Endothelial cell of hepatic sinusoid (primary cell): ENCODE measurements around the gene DNAH11.
"Not testable (repeated sequence)": the region's sequence is repeated elsewhere in the genome, so short reads cannot be mapped to it uniquely, and the experiment has no call there.

Source experiments
- in situ Hi-C: cut with HindIII; loops from 2 replicates; pipeline ENCODE4 v1.10.0; 2017; ENCODE audit warnings: low sequenced_read_pairs

The DNAH11 gene

DNA sequence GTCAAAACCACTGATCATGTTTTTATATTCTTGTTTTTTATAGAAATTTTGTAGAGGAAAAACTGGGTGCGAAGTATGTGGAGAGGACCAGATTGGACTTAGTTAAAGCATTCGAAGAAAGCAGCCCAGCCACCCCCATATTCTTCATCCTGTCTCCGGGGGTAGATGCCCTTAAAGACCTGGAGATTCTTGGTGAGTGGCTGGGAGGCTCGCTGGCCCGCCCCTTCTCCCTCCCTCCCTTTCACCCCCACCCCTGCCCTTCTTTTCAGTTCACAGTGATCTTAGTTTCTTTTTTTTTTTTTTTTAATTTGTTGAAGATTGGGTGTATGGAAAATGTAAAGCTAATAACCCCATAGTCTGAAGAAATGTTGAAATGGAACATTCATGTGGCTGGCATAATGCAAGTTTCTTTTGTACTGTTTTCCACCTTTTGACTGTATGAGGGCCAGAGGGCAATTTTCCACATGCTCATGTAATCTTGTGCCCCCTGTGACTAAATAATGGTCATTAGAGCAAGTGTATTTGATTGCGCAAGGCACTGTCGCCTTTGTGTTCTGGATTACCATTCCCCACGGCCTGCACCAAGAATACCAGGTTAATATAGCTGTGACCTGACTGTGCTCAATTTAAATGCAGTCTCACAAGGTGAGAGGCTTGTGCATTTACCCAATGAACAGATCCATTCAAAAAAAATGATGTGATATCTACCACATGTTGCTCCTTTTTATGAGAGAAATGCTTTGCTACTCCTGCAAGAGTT lies 325.2 kb downstream of the DNAH11 start:
- in situ Hi-C loops = no loop called here

DNA sequence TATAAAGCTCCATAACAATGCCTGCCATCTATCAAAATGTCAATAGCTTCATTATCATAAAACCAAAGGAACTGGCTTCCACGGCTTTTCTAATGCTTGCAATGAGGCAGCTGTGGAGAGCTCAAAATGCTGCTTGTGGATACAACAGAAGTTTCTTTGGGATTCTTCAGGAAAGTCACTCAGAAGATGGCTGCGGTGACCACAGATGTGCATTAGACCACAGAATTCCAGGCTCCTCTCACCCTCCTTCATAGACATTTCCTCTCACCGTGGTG lies 325.7 kb downstream of the DNAH11 start:
- in situ Hi-C loops = no loop called here

DNA sequence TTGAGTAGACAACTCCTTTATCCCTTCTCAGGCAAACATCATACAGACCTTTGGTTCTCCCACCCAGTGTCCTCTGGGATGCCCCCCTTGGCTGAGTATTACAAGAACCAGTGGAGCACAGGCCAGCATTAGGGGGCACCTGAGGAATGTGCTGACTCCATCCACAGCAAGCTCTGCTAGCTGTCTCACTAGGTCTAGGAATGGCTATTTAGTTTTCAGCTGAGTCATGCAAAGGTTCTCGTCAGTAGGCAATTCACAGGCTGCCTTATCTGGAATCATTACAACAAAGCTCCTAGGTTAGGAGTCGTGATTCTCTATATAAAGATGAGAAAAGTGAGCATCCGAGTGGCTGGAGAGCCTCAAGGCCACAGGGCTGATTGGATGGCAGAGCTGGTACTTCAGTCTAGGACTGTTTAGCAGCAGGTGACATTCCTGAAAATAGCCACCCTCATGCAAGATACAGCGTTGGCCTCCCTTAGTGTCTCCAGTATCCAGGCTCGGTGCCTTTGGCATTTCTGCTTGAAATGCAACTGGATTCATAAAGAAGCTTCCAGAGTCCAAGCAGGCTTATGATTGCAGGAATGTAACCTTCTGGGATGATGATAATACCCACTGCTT lies 327.1 kb downstream of the DNAH11 start:
- in situ Hi-C loops = no loop called here

DNA sequence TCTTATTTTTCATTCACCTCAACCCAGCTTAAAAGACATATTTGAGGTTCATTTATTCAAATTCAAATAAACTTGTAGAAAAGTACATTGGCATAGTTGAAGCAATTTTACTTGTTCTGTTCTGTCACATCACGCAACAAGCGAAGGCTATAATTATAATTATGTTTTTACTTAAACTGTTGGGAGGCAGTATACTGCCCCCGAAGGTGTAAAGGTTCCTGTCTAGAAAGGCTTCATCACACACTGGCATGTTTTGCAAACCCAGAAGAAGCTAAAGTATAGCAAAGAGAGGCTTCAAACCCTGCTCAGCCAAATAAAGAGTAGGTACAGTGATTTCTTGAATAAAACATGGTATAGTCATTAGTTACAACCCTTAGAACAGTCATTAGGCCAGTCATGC lies 340.2 kb downstream of the DNAH11 start:
- in situ Hi-C loops = no loop called here

DNA sequence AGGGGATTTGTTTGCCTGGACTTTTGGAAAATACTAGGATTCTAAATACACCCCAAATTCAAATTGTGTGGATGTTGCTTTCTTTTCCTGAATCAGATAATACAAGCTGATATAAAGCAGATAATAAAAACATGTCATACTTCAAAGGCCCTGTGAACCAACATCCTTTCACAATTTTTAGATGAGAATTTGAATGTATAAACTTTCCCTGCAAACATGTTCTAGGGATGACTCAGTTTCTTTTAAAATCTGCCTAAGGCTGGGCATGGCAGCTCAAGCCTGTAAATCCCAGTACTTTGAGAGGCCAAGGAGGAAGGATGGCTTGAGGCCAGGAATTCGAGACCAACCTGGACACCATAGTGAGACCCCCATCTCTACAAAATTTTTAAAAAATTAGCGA lies 340.7 kb downstream of the DNAH11 start:
- in situ Hi-C loops = not testable (repeated sequence)

DNA sequence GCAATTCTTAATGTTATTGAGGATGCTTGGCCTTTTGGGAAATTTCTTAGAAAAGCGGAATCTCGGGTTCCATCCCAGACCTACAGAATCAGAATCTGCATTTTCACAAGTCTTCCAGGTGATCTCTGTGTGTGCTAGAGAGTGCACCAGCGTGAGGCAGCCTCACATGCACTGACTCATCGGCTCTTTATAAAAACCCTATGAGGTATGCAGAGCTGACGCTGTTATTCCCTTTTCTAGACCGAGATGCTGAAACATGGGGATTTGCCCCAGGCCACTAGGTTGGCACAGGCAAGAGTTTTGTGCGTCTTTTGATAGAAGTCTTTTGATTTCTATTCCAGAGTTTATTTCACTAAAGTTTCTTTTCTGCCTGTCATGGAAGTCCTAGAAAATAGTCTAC lies 341.7 kb downstream of the DNAH11 start:
- in situ Hi-C loops = no loop called here

DNA sequence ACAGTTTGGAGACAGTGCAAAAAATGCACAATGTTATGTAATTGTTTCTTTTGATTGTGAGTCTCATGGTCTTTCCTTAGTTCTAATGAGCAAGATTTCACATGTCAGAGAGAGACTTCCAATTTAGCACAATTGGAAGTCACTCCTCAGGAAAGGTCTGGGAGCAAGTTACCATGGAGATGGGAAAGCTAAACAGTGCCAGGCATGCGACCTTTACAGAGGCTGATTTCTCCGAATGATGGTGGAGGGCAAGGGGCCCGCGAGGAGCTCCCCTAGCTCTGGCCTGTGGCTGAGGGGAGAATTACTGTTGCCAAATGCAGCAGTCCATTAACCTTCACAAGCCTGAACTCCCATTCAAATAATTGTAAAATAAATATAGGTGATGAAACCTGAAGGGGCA lies 343.6 kb downstream of the DNAH11 start:
- in situ Hi-C loops = no loop called here

DNA sequence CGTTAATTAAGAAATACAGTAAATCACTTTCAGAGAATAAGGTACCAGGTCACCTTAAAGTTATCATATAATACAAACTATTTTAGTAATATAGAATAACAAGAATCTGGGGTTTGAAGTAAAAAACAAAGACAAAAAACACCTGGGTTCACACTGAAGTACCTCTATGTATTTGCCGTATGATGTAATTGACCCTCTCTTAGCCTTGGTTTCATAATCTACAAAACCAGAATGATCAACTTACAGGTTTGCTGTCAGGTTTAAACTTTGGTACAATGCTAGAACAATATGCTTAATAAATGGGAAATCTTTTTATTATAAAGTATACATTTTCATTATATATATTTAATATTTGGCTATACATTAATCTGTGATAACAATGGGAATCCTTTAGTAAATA lies 344.5 kb downstream of the DNAH11 start:
- in situ Hi-C loops = no loop called here

DNA sequence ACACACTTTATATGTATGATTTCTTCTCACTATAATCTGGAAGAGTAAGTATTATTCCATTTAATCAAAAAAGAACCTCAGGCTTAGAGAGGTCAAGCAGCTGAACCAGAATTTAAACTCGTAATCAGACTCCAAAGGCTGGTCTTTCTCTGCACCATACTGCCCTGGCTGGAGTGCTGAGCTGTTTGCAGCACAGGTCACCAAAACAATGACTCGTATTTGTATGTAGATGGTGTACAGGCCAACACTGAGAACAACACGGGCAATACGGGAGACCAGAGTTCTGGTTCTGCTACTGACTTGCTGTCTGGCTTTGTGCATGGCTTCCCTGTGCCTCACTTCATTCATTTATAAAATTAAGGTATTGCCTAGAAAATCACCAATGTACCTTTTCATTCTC lies 344.9 kb downstream of the DNAH11 start:
- in situ Hi-C loops = no loop called here

DNA sequence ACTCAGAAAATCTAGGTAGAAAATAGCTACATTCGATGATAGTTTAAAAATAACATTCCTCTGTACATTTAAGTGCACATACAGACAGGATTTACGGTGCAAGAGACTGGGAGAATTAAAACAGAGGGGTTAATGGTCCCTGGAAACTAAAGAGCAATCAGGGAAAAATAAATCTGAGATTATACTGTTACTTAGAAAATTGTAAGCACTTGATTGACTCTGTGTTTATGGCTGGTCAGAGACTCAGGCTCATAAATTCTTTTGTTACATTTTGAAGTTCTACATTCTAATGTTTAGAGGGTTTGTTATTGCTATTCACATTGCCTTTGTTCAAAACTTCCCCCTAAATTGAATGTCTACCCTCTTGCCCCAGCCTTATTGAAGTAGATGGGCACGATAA lies 348.5 kb downstream of the DNAH11 start:
- in situ Hi-C loops = no loop called here

DNA sequence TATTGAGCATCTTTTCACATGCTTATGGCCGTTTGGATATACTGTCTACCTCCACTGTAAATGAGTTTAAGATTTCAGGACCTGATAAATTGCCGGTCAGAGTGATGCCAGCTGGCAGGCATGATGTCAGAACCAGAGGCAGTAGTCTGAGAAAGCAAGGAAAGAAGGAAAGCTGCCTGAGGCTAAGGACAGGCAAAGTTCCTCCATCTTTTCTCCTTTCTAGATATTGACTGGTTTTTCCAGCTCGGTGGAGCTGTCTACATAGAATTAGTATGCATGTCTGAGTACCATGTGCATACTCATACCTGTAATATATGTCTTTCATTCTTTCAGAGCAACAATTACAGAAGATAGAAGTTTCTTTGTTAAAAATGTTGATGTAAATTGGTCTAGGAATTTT lies 350.6 kb downstream of the DNAH11 start:
- in situ Hi-C loops = no loop called here

DNA sequence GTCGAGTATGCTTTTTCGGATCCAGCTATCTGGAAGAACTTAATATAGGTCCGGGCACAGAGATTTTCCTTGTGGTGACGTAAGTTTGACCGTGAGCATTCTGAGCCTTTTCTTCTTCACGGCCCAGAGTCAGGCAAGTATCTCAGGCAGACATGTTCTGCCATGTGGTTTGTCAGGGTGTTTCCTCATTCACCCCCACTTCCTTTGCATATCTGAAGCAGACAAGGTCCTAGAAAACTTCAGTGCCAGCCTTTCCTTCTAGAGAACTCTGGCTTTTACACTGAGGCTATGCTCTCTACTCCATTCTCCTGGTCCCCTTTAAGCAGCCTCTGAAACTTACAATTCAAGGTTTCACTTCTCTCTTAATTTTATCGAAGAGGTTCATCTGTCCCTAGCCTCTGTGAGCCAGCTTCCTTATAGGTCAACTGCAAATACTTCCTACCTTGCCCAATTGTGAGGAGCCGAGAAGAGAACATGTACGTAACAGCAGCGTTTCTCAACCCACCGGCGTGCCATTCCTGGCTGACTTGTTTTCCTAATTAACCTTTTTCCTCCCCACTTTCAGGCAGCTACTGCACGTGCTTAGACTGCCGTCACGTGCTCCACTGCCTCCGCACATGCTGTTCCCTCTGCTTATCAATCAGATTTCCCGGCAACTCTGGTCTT lies 355.6 kb downstream of the DNAH11 start:
- in situ Hi-C loops = no loop called here

DNA sequence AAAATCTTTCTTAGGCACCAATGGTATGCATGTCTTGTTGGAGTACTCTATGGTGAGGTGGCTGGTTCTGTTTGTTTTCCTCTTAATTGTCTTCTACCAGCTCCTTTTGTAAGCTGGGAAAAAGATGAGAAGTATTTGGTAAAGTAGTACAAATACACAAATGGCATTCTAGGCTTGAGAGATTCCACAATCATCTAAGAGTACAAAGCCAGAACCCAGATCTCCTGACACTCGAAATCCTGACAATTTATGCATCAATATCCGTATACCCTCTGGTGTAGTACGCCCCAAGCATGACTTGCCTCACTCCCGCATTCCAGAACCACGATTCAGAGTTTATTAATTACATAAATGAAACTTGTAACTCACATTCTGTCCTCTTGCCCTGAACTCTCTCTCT lies 359.4 kb downstream of the DNAH11 start:
- in situ Hi-C loops = no loop called here

DNA sequence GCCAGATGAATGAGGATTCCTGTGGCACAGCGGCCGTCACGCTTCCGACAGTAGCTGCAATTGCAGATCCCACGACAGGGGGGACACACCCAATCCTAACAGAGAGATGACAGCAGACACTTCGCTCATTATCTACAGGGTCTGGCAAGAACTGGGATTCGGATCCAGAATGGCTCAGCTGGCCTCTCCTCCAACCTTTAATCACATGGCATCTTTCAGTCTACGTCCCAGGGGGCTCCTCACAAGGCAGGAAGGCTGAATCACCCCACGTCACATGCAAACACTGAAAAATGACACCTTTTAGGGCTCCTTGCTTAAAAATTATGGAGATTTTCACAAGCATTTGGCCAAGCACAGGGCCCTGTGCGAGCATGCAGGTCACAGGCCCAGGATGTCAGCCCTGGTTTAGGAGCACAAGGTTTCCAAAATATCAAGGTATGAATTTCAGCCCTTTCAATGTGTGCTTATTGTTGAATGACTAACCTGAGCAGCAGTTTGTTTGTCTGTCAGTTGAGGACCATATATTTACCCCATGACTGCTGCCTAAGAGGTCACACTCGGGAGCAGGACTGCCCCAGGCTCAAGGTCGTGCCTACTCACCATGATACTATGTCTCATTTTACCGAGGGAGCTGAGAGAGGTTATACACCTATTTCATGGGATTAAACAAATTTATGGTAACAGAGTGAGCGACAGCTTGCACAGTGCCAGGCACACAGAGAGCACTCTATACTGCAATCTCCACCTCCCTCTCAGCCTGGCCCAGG lies 360.4 kb downstream of the DNAH11 start:
- in situ Hi-C loops = no loop called here

DNA sequence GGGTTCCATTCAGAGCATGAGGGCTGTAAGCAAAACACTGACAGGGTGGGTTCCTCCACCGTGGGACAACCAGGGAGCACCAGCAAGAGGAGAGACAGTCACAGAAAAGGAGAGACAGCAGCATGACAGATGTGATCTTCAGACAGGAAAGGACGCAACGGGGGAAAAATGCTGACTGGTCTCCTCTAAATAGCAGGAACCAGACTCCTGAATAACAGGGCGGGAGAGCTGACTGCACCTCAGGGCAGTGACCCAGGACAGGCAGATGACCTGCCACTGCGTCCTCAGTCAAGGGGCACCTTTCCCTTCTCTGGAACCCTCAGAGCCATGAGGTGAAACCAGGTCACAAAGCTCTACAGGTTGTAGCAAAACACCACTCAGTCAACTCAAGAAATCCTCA lies 365.9 kb downstream of the DNAH11 start:
- in situ Hi-C loops = no loop called here

DNA sequence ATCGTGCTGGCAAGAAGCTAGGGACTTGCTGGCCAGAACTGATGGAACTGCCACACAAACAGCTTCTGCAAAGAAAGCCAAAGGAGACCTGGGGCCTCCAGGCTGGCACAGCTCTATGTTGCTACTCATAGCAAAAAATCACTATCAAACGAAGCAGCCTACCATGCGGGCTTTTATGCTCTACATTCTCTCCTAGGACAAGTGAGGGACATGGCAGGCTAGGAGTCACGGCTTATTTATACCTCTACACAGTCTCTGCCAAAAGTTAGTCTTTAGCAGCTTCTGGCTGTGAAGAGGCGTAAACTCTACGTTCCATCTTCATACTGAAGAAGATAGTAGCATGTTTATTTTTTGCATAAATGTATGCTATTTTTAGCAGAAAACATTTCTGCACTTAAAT lies 367.4 kb downstream of the DNAH11 start:
- in situ Hi-C loops = no loop called here

DNA sequence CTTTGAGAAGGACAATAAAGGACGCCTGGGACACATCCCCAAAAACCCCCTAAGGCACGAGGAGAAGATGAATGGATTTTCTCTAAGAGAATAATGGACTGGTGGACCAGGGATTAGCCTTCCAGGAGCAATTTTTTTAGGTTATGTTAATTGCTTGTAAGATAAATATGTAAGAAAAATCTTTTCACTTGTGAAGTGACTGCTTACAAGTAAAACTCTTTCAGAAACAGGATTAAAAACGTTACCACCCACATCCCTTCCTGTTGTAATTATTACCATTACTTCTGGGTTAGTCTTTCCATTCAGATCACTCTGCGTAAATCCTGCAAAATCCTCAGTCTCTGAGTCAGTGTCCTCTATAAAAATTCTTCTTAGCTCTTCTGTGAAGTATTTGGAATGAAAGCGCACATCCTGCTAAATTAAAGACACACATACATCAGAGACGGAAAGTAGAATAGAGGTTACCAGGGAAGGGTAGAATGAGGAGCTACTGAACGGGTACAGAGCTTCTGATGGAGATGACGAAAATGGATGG lies 368.6 kb downstream of the DNAH11 start:
- in situ Hi-C loops = no loop called here

DNA sequence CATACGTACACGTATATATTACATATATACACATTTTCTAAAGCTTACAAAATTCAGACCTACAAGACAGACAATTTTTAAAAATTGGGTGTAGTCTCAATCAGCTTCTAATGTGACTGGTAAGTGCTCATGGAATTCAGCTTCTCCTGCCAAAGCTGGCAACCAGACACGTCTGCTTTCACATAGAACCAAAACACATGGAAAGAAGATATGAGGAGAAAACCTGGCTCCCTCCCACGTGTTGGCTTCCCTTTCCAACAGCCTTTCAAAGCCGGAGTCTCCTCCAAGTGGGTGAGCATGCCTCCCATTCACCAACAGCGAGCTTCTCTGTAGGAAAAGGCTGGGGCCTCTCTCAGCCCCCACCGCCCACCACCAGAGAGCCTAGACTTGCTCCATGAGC lies 369.5 kb downstream of the DNAH11 start:
- in situ Hi-C loops = no loop called here

DNA sequence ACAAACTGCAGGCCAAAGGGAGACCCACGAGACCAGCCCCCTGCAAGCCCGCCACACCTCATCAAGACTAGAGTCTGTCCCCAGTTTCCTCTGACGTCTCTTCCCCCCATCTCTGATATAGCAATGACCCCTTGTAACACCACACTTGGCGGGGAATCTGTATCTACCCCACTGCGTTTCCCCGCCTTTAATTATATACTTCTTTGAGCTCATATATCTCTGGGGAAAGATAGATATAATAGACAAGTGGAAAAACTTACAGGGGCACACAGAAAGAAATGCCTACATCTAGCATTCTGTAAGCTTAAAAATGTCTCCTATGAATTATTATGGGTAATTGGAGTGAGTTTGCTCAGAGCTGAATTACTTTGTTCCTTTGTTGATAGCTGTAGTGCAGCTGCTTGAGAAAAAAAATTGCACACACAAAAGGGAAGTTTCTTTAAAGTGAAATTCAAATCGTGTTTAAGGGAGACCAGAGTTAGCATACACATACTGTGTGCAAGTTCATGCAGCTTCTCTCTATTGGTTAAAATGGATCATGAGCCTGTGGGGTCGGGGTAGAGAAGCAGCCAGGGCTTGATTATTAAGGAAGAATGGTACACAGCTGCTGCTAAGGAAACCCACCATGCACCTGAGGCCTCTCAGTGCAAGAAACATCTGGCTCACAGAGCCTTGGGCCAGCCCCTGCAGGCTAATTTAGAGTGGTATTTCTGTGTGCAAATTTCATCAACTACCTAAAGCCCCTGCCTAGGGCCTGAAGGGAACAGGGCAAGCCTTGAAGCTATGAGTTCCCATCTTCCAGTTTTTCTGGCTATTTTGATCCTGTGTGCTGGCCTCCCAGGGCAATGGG lies 370.3 kb downstream of the DNAH11 start:
- in situ Hi-C loops = no loop called here

DNA sequence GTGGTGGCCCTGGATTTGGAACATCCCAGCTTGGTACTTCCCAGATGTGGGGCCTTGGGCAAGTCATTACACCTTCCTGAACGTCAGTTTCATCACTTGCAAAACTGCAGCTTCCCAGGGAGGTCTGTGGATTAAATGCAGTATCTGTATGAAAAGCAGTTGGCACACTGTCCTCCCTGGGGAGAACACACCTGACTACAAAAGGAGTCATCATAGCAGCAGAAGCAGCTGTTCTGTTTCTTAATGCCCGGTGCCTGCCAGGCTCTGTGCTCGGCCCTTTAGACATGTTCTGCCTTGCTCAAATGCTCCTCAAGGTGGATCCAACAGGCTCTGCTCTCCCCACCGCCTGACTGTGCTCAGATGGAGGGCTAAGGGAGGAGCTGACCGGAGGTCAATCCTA lies 371.8 kb downstream of the DNAH11 start:
- in situ Hi-C loops = no loop called here

DNA sequence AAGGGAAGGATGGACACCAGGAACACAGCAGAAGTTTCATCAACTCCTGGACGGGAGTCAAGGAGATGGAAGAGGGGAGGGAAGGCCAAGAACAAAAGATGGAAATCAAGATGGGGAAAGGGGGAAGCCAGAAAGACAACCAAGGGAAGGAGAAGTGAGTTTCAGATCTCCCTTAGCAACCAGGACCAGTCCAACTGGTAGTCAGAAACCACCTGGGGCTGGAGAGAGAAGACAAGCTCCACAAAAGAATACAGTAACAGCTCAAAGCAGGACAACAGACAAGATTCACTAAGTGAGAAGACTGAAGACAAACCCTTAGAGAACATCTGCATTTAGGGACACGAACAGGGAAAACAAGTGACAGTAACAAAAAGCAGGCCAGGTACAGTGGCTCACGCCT lies 372.3 kb downstream of the DNAH11 start:
- in situ Hi-C loops = no loop called here
